Gastroesophageal sphincter (tissue), 3 donors: ENCODE data around the gene COBLL1.

ENCODE experiments used
- CTCF ChIP-seq, 4 experiments: fragments of 200-600 bp in 2 of 4; fragments of 450-650 bp in 2 of 4; sonication (generic) in 1 of 4; IDR thresholded peaks; one replicate each; pipeline ENCODE4 v1.5.1; 2017 to 2019; ENCODE audit warnings: antibody characterized with exemption in 4 of 4, mild to moderate bottlenecking in 2 of 4, moderate library complexity in 2 of 4
- POLR2A ChIP-seq, 2 donors: fragments of 450-650 bp; IDR thresholded peaks; one replicate each; pipeline ENCODE4 v1.6.1; 2017; ENCODE audit warnings: antibody characterized with exemption in 2 of 2, mild to moderate bottlenecking in 2 of 2, moderate library complexity in 1 of 2

GRCh38 chr2:164760179-164760578 lies 81.4 kb downstream of the COBLL1 start:
- no peak for TF ChIP-seq CTCF (IDR thresholded peaks at IDR 0.05)
- no peak for TF ChIP-seq POLR2A (IDR thresholded peaks at IDR 0.05)
